GM21825 (cell line): ENCODE data around the gene HSD17B4.
"Not testable (repeated sequence)": the region's sequence is repeated elsewhere in the genome, so short reads cannot be mapped to it uniquely, and the experiment has no call there.

Source experiments
- ATAC-seq: cut with Tn5 transposase; IDR thresholded peaks from one replicate; pipeline ENCODE4 v1.9.1; 2021; ENCODE audit warnings: mild to moderate bottlenecking, moderate library complexity; ENCODE audit not compliant: unreplicated experiment

HSD17B4 gene

DNA sequence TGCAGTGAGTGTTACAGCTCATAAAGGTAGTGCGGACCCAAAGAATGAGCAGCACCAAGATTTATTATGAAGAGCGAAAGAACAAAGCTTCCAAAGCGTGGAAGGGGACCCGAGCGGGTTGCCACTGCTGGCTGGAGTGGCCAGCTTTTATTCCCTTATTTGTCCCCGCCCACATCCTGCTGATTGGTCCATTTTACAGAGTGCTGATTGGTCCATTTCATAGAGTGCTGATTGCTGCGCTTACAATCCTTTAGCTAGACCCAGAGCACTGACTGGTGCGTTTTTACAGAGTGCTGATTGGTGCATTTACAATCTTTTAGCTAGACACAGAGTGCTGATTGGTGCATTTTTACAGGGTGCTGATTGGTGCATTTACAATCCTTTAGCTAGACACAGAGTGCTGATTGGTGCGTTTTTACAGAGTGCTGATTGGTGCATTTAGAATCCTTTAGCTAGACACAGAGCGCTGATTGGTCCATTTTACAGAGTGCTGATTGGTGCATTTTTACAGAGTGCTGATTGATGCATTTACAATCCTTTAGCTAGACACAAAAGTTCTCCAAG is 19.5 kb upstream of the HSD17B4 start:
- not testable (repeated sequence) for ATAC-seq

GRCh38 chr5:119435436-119436132 is 16.7 kb upstream of the HSD17B4 start:
- peak; percentile 97 for ATAC-seq

DNA sequence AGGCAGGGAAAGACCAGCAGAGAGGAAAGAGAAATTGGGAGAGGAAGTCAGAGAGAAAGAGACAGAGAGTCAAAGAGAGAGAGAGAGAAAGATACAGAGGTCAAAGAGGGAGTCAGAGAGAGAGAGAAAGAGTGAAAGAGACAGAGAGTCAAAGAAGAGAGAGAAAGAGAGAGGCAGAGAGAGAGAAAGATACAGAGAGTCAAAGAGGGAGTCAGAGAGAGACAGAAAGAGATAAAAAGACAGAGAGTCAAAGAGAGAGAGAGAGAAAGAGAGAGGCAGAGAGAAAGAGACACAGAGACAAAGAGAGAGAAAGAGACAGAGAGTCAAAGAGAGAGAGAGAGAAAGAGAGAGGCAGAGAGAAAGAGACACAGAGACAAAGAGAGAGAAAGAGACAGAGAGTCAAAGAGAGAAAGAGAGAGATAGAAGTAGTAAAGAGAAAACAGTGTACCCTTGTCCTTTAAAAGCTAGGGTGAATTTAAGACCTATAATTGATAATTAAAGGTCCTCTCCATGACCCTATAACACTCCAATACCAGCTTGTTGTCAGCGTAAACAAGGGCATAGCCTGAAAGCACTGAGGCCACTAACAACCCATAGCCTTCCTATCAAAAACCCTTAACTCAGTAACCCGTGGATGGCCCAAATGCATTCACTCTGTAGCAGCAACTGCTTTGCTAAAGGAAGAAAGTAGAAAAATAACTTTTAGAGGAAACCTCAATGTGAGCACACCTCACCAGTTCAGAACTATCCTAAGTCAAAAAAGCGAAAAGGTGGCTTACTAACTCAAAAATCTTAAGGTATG is 14.3 kb upstream of the HSD17B4 start:
- ATAC-seq: not testable (repeated sequence)

DNA sequence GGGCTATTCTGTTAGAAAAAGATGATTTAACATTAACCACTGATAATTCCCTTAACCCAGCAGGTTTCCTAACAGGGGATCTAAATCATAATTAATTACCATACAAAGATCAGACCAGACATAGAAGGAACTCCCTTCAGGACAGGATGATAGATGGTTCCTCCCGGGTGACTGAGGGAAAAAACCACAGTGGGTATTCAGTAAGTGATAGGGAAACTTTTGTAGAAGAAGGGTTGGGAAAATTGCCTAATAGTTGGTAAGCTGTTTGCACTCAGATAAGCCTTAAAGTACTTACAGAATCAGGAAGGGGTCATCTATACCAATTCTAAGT is 13.7 kb upstream of the HSD17B4 start:
- ATAC-seq: not testable (repeated sequence)

- no peak for ATAC-seq
Observed at GRCh38 chr5:119439140-119439631, 13.1 kb upstream of the HSD17B4 start.

DNA sequence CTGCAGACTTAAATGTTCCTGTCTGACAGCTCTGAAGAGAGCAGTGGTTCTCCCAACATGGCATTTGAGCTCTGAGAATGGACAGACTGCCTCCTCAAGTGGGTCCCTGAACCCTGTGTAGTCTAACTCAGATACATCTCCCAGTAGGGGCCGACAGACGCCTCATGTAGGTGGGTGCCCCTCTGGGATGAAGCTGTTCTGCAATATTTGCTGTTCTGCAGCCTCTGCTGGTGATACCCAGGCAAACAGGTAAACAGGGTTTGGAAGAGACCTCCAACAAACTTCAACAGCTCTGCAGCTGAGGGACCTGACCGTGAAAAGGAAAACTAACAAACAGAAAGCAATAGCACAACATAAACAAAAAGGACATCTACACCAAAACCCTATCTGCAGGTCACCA is 12.7 kb upstream of the HSD17B4 start:
- not testable (repeated sequence) for ATAC-seq

GRCh38 chr5:119444643-119445042 is 7.7 kb upstream of the HSD17B4 start:
- ATAC-seq: not testable (repeated sequence)

DNA sequence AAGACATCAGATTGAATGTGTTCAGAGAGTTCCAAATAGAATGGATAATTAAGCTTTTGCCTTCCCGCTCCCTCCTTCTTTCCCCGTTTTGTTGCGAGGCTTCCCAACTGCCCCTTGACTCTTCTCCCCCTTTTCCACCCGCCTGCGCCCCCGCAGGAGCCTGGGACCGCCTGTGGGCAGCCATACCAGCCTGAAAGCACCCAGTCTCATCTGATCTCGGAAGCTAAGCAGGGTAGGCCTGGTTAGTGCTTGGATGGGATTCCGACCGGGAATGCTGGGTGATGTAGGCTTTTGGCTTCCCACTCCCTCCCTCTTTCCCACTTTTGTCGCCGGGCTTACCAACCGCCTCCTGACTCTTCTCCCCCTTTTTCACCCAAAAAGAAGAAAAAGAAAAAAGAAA is 6.8 kb upstream of the HSD17B4 start:
- ATAC-seq: no peak

DNA sequence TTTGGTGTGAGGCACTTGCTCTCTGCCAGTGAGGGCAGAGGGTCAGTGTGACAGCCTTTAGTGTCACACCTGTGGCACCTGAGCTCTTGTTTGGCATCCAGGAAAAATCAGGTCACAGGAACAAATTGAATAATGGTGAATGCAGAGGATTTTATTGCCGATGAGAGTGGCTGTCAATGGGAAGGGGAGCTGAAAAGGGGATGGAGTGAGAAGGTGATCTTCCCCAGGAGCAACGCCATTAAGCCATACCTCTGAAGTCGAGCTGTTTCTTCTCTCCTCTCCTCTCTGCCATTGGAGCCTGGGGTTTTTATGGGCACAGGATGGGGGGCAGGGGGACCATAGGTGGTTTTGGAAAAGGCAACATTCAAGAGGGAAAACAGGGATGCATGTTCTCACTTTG is 2.4 kb upstream of the HSD17B4 start:
- no peak for ATAC-seq

- ATAC-seq: not testable (repeated sequence)
Observed at GRCh38 chr5:119450627-119451026, 1.7 kb upstream of the HSD17B4 start.

- no peak for ATAC-seq
Observed at GRCh38 chr5:119451561-119451960, 736 bp upstream of the HSD17B4 start.

- no peak for ATAC-seq
Observed at GRCh38 chr5:119452060-119452372, 281 bp upstream of the HSD17B4 start.

DNA sequence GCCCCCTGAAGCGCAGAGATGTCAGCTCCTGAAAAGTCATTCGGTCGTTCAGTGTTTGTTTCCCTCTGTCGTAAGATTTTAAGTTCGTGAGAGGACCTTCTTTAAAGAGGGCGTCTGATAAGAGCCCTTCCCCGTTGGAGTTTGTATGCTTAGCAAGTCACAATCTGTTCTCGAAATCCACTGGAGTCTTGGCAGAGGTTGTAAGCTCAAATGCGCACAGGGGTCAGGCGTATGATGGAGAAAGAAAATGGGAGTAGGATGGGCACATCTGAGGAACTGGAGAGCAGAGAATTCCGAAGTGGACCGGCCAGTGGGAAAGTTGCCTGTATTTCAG is 710 bp downstream of the HSD17B4 start:
- no peak for ATAC-seq

DNA sequence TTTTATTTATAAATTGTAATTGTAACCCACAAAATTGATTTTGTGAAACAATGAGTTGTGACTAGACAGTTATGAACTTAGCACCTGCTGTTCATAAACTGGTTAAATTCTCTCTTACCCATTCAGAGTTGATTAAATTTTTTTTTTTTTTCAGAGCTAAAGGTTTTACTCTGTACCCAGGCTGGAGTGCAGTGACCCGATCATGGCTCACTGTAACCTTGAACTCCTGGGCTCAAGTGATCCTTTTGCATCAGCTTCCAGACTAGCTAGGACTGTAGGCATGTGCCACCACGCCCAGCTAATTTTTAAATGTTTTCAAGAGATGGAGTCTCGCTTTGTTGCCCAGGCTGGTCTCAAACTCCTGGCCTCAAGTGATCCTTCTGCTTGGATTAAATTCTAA is 1.9 kb downstream of the HSD17B4 start:
- ATAC-seq: no peak

DNA sequence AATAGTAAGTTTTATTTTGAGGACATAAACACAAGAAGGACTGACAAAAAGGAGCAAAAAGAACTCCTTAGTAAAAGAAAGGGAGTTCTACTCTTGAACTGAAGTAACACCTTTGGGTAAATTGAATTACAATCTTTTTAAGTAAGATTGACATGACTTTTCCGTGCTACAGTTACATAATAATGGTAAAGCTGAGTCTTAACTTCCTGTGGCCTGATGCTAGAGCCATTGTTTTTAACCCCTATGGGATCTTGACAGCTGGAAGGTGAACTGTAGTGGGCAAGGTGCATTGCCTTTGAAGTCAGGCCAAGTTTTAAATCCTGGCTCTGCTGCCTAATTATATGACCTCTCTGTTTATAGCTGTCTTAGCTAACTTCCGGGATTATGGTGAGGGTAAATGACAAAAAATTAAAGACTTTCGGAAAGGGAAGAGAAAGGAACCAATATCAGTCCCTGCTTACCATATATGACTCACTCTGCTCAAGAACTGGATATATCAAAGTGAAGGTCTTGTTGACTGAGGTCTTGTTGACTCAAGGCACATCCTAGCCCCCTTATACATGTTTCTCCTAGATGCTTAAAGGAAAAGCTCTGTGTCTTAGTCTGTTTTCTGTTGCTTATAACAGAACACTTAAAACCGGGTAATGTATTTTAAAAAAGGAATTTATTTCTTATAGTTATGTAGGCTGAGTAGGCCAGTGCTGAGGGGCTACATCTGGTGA is 6.8 kb downstream of the HSD17B4 start:
- no peak for ATAC-seq

GRCh38 chr5:119465640-119466039 is 13.3 kb downstream of the HSD17B4 start:
- ATAC-seq: no peak

GRCh38 chr5:119468286-119468685 is 16.0 kb downstream of the HSD17B4 start:
- ATAC-seq: no peak

DNA sequence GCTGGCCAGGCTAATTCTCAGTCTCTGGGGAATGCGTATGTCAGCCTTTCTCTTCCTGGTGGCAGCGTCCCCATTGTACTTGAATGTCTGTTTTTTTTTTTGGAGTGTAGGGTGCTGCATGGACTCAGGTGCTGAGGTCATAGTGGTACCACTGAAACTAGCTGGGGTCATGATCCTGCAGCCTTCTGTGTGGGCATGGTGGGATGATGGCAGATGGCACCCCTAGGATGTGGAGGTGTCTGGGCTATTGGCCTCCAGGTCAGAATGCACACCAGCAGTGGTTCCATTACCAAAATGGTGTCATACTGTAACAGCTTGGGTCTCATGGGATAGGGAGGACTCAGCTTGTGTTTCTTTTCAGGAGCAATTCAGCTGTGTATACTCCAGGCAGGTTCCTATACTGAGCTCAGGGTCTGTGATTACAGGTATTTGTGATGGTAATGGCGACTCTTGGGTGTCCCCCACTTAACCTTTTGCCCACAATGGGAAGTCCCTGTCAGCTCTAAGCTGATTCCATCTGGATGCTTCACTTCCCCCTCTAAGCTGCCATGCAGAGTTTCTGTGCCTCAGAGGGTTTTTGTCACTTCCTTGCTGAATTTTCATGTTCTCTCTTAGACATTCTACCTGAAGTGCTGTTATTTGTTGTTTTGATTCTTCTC is 17.9 kb downstream of the HSD17B4 start:
- peak; percentile 75 for ATAC-seq

- no peak for ATAC-seq
Observed at GRCh38 chr5:119470851-119471451, 18.7 kb downstream of the HSD17B4 start.

- ATAC-seq: no peak
Observed at GRCh38 chr5:119473241-119473640, 20.9 kb downstream of the HSD17B4 start.

DNA sequence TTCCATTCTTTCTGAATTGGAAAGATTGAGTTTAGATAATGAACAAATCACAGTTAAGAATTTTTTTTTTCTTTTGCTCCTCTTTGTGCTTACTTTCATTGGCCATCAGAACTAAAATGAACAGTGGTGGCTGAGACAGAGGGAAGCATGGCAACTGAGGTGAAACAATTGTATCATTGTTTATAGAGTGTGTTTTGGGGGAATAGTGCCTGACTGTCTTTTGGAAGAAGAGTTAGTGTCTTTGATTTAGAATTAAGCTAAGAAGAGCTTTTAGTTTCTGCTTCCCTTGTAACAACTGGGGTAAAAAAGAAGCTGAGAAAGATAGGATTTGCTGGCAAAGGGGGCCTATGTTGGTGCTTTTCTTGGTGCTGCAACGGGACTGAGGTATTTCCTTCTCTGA is 24.0 kb downstream of the HSD17B4 start:
- ATAC-seq: no peak
